Prostate gland (tissue), 2 donors: ENCODE data around the gene UNC13C. TPM values are rescaled to one million over a fixed set of nuclear protein-coding genes. Genes with fewer than 3 reads are reported as not detected.

Experiments used
- DNase-seq: peaks from one replicate; pipeline ENCODE4 v3.0.0-alpha.2; 2019; ENCODE audit warnings: low spot score
- H3K27ac ChIP-seq, 2 donors: fragments of 200-600 bp; sonication (generic); 2 replicates each; pipeline ENCODE4 v1.5.1; 2017 to 2019
- H3K27me3 ChIP-seq: fragments of 200-600 bp; sonication (generic); replicated peaks from 2 replicates; pipeline ENCODE4 v1.5.1; 2019; ENCODE audit not compliant: insufficient read depth
- H3K36me3 ChIP-seq, 2 donors: fragments of 200-600 bp; sonication (generic); 1 replicate in 1 of 2; 2 replicates in 1 of 2; pipeline versions ENCODE4 v1.5.1 to v1.8.1; 2017 to 2019
- H3K4me1 ChIP-seq: fragments of 200-600 bp; sonication (generic); replicated peaks from 2 replicates; pipeline ENCODE4 v1.5.1; 2019
- H3K4me3 ChIP-seq, 2 donors: fragments of 200-600 bp; sonication (generic); 2 replicates each; pipeline ENCODE4 v1.5.1; 2017 to 2019
- H3K9me3 ChIP-seq: fragments of 200-600 bp; sonication (generic); 2 replicates; pipeline ENCODE4 v1.5.1; 2017
- CTCF ChIP-seq, 4 experiments: fragments of 200-600 bp in 2 of 4; fragments of 450-650 bp in 2 of 4; sonication (generic) in 2 of 4; IDR thresholded peaks; 1 replicate in 3 of 4; 2 replicates in 1 of 4; pipeline ENCODE4 v1.5.1; 2016 to 2019; ENCODE audit warnings: antibody characterized with exemption in 4 of 4, mild to moderate bottlenecking in 2 of 4, moderate library complexity in 2 of 4
- POLR2A ChIP-seq: fragments of 450-650 bp; IDR thresholded peaks from one replicate; pipeline ENCODE4 v1.6.1; 2016; ENCODE audit warnings: antibody characterized with exemption, mild to moderate bottlenecking
- POLR2AphosphoS5 ChIP-seq: sonication (generic); formaldehyde crosslinking; IDR thresholded peaks from one replicate; pipeline ENCODE4 v1.6.1; 2017; ENCODE audit warnings: antibody characterized with exemption
- WGBS: methylation state at CpG from one replicate; pipeline ENCODE4 v1.1.5; 2018; 5-methylcytosine and 5-hydroxymethylcytosine counted together
- intact Hi-C: fragments of 100-400 bp; cut with DNase I; formaldehyde crosslinking; loops from one replicate; pipeline ENCODE4 v1.14.2; 2022
- total RNA-seq, 2 donors: library from RNA; depleted of rRNA; stranded (reverse); fragments of >200 nt; gene quantifications; one replicate each; pipeline ENCODE4 v1.1.0, GENCODE V29; 2016

Gene UNC13C
- total RNA-seq, 2 donors from 2014 or later = 3.6 TPM; not detected in 1

GRCh38 chr15:54580643-54581042 lies 602.4 kb downstream of the UNC13C start:
- Histone ChIP-seq H3K4me3 (no peak overlapping the region), H3K27ac (no peak overlapping the region), H3K9me3 (no peaks in the 10 kb centered on the region), H3K4me1 (no peaks in the 10 kb centered on the region), H3K27me3 (no peaks in the 10 kb centered on the region), H3K36me3 (no peaks in the 10 kb centered on the region)
- DNase-seq = no peak
- TF ChIP-seq POLR2A (no peak), POLR2AphosphoS5 (no peak), CTCF (IDR thresholded peaks at IDR 0.05) (no peak)
- intact Hi-C loops = no loop called here
- 51% methylated on average over 2 of the region's 2 CpGs for WGBS

- DNase-seq = no peak
- no peak overlapping the region for H3K27ac ChIP-seq
- 85% methylated on average over 7 of the region's 7 CpGs for WGBS
- TF ChIP-seq POLR2A = no peak
- TF ChIP-seq POLR2AphosphoS5 = no peak
- H3K27me3 ChIP-seq = no peaks in the 10 kb centered on the region
- H3K4me1 ChIP-seq = no peaks in the 10 kb centered on the region
- intact Hi-C loops = no loop called here
- H3K9me3 ChIP-seq = no peaks in the 10 kb centered on the region
- no peak overlapping the region for H3K4me3 ChIP-seq
- H3K36me3 ChIP-seq = no peaks in the 10 kb centered on the region
Observed at GRCh38 chr15:54582863-54583643, 604.8 kb downstream of the UNC13C start.

GRCh38 chr15:54585063-54585462 lies 606.8 kb downstream of the UNC13C start:
- Histone ChIP-seq H3K4me1 (no peaks in the 10 kb centered on the region), H3K4me3 (no peak overlapping the region), H3K27ac (no peak overlapping the region), H3K27me3 (no peaks in the 10 kb centered on the region), H3K36me3 (no peaks in the 10 kb centered on the region), H3K9me3 (no peaks in the 10 kb centered on the region)
- TF ChIP-seq CTCF (IDR thresholded peaks at IDR 0.05) = no peak
- TF ChIP-seq POLR2A = no peak
- no peak for TF ChIP-seq POLR2AphosphoS5
- 72% methylated on average over 3 of the region's 3 CpGs for WGBS
- no peak for DNase-seq
- intact Hi-C loops = no loop called here

GRCh38 chr15:54594115-54594514 lies 615.9 kb downstream of the UNC13C start:
- Histone ChIP-seq H3K36me3 (no peaks in the 10 kb centered on the region), H3K27ac (no peak overlapping the region), H3K27me3 (no peaks in the 10 kb centered on the region), H3K4me1 (no peaks in the 10 kb centered on the region), H3K9me3 (no peaks in the 10 kb centered on the region), H3K4me3 (no peak overlapping the region)
- 95% methylated on average over 4 of the region's 4 CpGs for whole genome bisulfite sequencing
- TF ChIP-seq POLR2AphosphoS5 = no peak
- intact Hi-C loops = no loop called here
- DNase-seq = no peak

GRCh38 chr15:54599386-54599785 lies 621.1 kb downstream of the UNC13C start:
- Histone ChIP-seq H3K27ac (no peak overlapping the region), H3K36me3 (no peaks in the 10 kb centered on the region), H3K4me3 (no peak overlapping the region), H3K9me3 (no peaks in the 10 kb centered on the region), H3K4me1 (no peaks in the 10 kb centered on the region), H3K27me3 (no peaks in the 10 kb centered on the region)
- WGBS = 93% methylated on average over 3 of the region's 3 CpGs
- intact Hi-C loops = no loop called here
- no peak for TF ChIP-seq CTCF (IDR thresholded peaks at IDR 0.05)
- no peak for TF ChIP-seq POLR2AphosphoS5
- TF ChIP-seq POLR2A = no peak
- no peak for DNase-seq

- no peaks in the 10 kb centered on the region for H3K9me3 ChIP-seq
- intact Hi-C loops = no loop called here
- DNase-seq = no peak
- H3K27ac ChIP-seq = no peak overlapping the region
- no peak overlapping the region for H3K4me3 ChIP-seq
- no peak for TF ChIP-seq CTCF (IDR thresholded peaks at IDR 0.05)
- no peak for TF ChIP-seq POLR2AphosphoS5
- TF ChIP-seq POLR2A = no peak
- H3K36me3 ChIP-seq = no peaks in the 10 kb centered on the region
- no peaks in the 10 kb centered on the region for H3K4me1 ChIP-seq
- WGBS = 53% methylated on average over 2 of the region's 2 CpGs
- H3K27me3 ChIP-seq = no peaks in the 10 kb centered on the region
Observed at GRCh38 chr15:54605043-54605442, 626.8 kb downstream of the UNC13C start.
